B cell (primary cell): Measurements from ENCODE around the gene CCL19.

Experiments
- CTCF ChIP-seq: fragments of 200-600 bp; IDR thresholded peaks from one replicate; pipeline ENCODE4 v1.8.0; 2022; ENCODE audit warnings: antibody characterized with exemption, mild to moderate bottlenecking
- EZH2 ChIP-seq: IDR thresholded peaks from 2 replicates; pipeline ENCODE4 v1.6.1; 2012; ENCODE audit warnings: borderline replicate concordance, low read depth, mild to moderate bottlenecking, moderate library complexity, low read length; ENCODE audit not compliant: insufficient read depth, poor library complexity, severe bottlenecking

- TF ChIP-seq CTCF (no peak), EZH2 (no peak)
Observed at GRCh38 chr9:34710023-34710422, 18.9 kb upstream of the CCL19 start, which contains the start of gene CCL21.
